K562 treated with DMSO at 1 percent for 24 hours (cell line): ENCODE data around the gene TMEM204. TPM values are rescaled to one million over a fixed set of nuclear protein-coding genes. Genes with fewer than 3 reads are reported as not detected.

Source experiments
- total RNA-seq: library from RNA; unstranded; fragments of 300-600 nt; gene quantifications from 2 replicates; pipeline ENCODE4 v1.2.3, GENCODE V29; 2022; ENCODE audit warnings: low read depth; ENCODE audit not compliant: insufficient read depth

Gene TMEM204
- total RNA-seq: 0.16 TPM in 1 of 2 replicates, not detected in the other

GRCh38 chr16:1533443-1533951, at the start of gene TMEM204:
TSS of gene TMEM204 (plus strand) at chr16:1533666. CDS start at chr16:1534276, 610 bp downstream.

GRCh38 chr16:1488619-1489018, 44.8 kb upstream of the TMEM204 start, which contains the start of gene PTX4:
TSS of gene PTX4 (minus strand) at chr16:1488944. CDS start at chr16:1488909, 35 bp downstream.

GRCh38 chr16:1492923-1493745, 40.3 kb upstream of the TMEM204 start, which contains the start of gene TELO2:
TSS of gene TELO2 (plus strand) at chr16:1493360. CDS start at chr16:1494282, 922 bp downstream.

Other genes with a start within 250 kb of the TMEM204 start
- 61.6 and 64.4 TPM in 2 replicates for gene UBE2I, start 224.0 kb upstream of the TMEM204 start, total RNA-seq
- 11.4 and 14.0 TPM in 2 replicates for gene BAIAP3, start 200.0 kb upstream of the TMEM204 start, total RNA-seq
- 93.4 and 102 TPM in 2 replicates for gene TSR3, start 181.8 kb upstream of the TMEM204 start, total RNA-seq
- 42.6 and 47.9 TPM in 2 replicates for gene GNPTG, start 181.7 kb upstream of the TMEM204 start, total RNA-seq
- 18.6 and 27.2 TPM in 2 replicates for gene UNKL, start 119.0 kb upstream of the TMEM204 start, total RNA-seq
- gene UQCC4, start 112.9 kb upstream of the TMEM204 start, total RNA-seq: 25.0 and 26.1 TPM in 2 replicates
- not detected in 2 replicates for gene PERCC1, start 102.6 kb upstream of the TMEM204 start, total RNA-seq
- gene CCDC154, start 89.1 kb upstream of the TMEM204 start, total RNA-seq: 0.86 and 1.9 TPM in 2 replicates
- gene CLCN7, start 58.6 kb upstream of the TMEM204 start, total RNA-seq: 149 and 176 TPM in 2 replicates
- gene PTX4, start 44.7 kb upstream of the TMEM204 start, total RNA-seq: not detected in 2 replicates
- 59.8 and 75.6 TPM in 2 replicates for gene TELO2, start 40.3 kb upstream of the TMEM204 start, total RNA-seq
- 7.5 and 9.0 TPM in 2 replicates for gene IFT140, start 78.4 kb downstream of the TMEM204 start, total RNA-seq
- 10.4 and 11.2 TPM in 2 replicates for gene CRAMP1, start 78.7 kb downstream of the TMEM204 start, total RNA-seq
- gene JPT2, start 144.6 kb downstream of the TMEM204 start, total RNA-seq: 47.4 and 47.6 TPM in 2 replicates
- gene MAPK8IP3, start 172.5 kb downstream of the TMEM204 start, total RNA-seq: 30.2 and 39.0 TPM in 2 replicates
- gene NME3, start 237.9 kb downstream of the TMEM204 start, total RNA-seq: 80.6 and 94.0 TPM in 2 replicates
- 9.7 and 11.0 TPM in 2 replicates for gene EME2, start 239.1 kb downstream of the TMEM204 start, total RNA-seq
- 209 and 232 TPM in 2 replicates for gene MRPS34, start 239.5 kb downstream of the TMEM204 start, total RNA-seq
- 85.1 and 96.8 TPM in 2 replicates for gene SPSB3, start 248.9 kb downstream of the TMEM204 start, total RNA-seq
- gene NUBP2, start 249.3 kb downstream of the TMEM204 start, total RNA-seq: 178 and 198 TPM in 2 replicates